ENCODE results near the gene C11orf97. TPM values are rescaled to one million over a fixed set of nuclear protein-coding genes. Genes with fewer than 3 reads are reported as not detected.

The C11orf97 gene
- total and polyA plus RNA-seq, 9 of the 15 experiments (the other 6 are each of a cell fraction or from before 2014, with no cell fraction given), result not detected

DNA sequence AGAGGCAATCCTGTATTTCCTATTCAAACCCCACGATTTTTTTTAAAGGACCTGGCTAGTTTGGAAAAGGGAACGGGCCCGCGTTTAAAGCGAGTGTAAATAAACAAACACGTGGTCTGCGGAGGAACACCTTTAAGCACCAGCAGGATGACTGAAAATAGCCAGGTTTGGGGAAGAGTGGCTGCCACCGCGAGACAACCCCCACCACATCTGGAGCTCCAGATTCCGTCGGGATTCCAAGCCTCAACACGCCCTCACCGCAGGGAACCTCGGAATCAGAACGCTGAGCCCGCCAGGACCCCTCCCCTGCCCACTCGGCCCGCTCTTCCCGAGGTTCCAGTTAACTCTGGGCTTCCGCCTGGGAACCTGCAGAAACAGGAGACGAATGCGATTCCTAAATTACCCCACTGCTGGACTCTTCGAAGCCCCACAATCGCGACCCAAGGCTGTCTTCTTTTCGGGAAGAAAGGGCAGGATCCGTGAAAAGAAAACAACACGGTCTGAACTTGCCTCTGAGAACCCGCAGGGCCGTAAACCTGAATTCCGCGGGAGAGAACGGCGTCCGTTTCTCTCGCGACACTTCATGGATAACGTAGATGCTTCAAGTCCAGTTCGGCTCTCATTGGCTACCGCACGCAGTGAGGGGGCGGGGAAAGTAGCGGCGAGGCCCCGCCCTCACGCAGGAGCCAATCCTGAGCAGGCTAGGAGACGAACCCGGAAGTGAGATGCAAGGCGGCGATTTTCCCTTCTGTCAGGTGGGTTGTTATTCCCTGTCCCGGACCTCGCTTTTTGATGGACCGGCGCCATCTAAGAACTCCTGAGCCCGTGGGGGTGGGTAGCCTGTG lies 18.8 kb upstream of the C11orf97 start, which contains the start of the genes ANKRD49 and MRE11:
ANKRD49 (plus strand) TSS at position 704 of the 845 bp plus-strand sequence. CDS start 2,710 bp downstream, outside the sequence.
MRE11 (minus strand) TSS at position 564 of the 845 bp plus-strand sequence. CDS start 1,043 bp downstream, outside the sequence.
- H3K9me3 ChIP-seq (replicated peaks; ENCODE audit: control insufficient read depth, insufficient read depth, low read depth, low read length), result no peaks in the 10 kb centered on the region
- H3K36me3 ChIP-seq (ENCODE audit: control insufficient read depth, insufficient read depth, low read length), result peaks cover 42% of the 10 kb centered on the region
- peak within 1 kb of the TSS; percentile 93 for H3K27ac ChIP-seq (ENCODE audit: extremely low read depth, low read depth, low read length)
- ATAC-seq (peak; percentile 99), FAIRE-seq (peak; percentile 98), DNase-seq (ENCODE audit: extremely low read depth in 1 of 4, low spot score in 3 of 4) (peak; percentile 94 to 98 (median 94))
- peak within 1 kb of the TSS; percentile 99 for H2AFZ ChIP-seq (ENCODE audit: low read depth, low read length)
- peaks cover 0 to 3% of the 10 kb centered on the region in 2 experiments; a peak in 2 of 5 replicates for H3K4me1 ChIP-seq (replicated peaks in 1 of 2; ENCODE audit: control insufficient read depth in 2 of 2, insufficient read depth in 2 of 2, low read length in 2 of 2)
- POLR2A ChIA-PET, result interaction anchor here (0.6 to 1.1 kb wide), 5 partner anchors 13 to 396 kb away, joined by 3 to 4 read pairs (median 3); partner anchors contain the start of gene C11orf97
- whole genome bisulfite sequencing (ENCODE audit: insufficient coverage, low coverage, missing lambda C conversion rate), result under 1% methylated on average over 54 of the region's 55 CpGs
- in situ Hi-C loops (cut with MboI) (loop anchor here (10.0 kb wide), 1 partner anchor 319 kb away; no protein-coding TSS in a partner anchor), intact Hi-C loops (cut with micrococcal nuclease) (loop anchor here (5.0 kb wide), 1 partner anchor 321 kb away; no protein-coding TSS in a partner anchor)
- H3K4me3 ChIP-seq, result peak within 1 kb of the TSS; percentile 78
- H3K79me2 ChIP-seq (ENCODE audit: control insufficient read depth, insufficient read depth, low read length), result peaks cover 48% of the 10 kb centered on the region
- H4K20me1 ChIP-seq (replicated peaks; ENCODE audit: control insufficient read depth, insufficient read depth, low read length), result no peaks in the 10 kb centered on the region
- peak within 1 kb of the TSS; percentile 74 for H3K4me2 ChIP-seq (ENCODE audit: insufficient read depth, low read length)
- H3K27me3 ChIP-seq (ENCODE audit: control insufficient read depth in 2 of 2, insufficient read depth in 2 of 2, low read length in 2 of 2), result no peaks in the 10 kb centered on the region
- CTCF ChIA-PET (ENCODE audit: low intra/inter-chr PET ratio), result no interaction called here
- TSS peak; percentile 69 for BruUV-seq (replicated peaks)
- no peaks in the 10 kb centered on the region for H3K9me1 ChIP-seq (ENCODE audit: control insufficient read depth, insufficient read depth, low read length)
- peak within 1 kb of the TSS; percentile 95 to 97 for H3K9ac ChIP-seq (ENCODE audit: insufficient read depth in 1 of 2, low read depth in 2 of 2, low read length in 2 of 2)
- TF ChIP-seq ELF2 (CRISPR knock-in tag; IDR thresholded peaks at IDR 0.05) (peak; percentile 98), MAFG (tag; conservative IDR thresholded peaks at IDR 0.05) (no peak), ELF1 (tag; IDR thresholded peaks at IDR 0.05) (peak; percentile 98), PCBP2 (IDR thresholded peaks at IDR 0.05; ENCODE audit: low read depth, low read length, poor library complexity, severe bottlenecking) (no peak), HDAC1 (IDR thresholded peaks at IDR 0.05) (peak in 1 of 2 experiments; percentile 90; a peak in 2 of 4 replicates), NFYB (IDR thresholded peaks at IDR 0.05; ENCODE audit: extremely low read depth, insufficient read length) (peak; percentile 84)
- TF ChIP-seq, protein P1, sequence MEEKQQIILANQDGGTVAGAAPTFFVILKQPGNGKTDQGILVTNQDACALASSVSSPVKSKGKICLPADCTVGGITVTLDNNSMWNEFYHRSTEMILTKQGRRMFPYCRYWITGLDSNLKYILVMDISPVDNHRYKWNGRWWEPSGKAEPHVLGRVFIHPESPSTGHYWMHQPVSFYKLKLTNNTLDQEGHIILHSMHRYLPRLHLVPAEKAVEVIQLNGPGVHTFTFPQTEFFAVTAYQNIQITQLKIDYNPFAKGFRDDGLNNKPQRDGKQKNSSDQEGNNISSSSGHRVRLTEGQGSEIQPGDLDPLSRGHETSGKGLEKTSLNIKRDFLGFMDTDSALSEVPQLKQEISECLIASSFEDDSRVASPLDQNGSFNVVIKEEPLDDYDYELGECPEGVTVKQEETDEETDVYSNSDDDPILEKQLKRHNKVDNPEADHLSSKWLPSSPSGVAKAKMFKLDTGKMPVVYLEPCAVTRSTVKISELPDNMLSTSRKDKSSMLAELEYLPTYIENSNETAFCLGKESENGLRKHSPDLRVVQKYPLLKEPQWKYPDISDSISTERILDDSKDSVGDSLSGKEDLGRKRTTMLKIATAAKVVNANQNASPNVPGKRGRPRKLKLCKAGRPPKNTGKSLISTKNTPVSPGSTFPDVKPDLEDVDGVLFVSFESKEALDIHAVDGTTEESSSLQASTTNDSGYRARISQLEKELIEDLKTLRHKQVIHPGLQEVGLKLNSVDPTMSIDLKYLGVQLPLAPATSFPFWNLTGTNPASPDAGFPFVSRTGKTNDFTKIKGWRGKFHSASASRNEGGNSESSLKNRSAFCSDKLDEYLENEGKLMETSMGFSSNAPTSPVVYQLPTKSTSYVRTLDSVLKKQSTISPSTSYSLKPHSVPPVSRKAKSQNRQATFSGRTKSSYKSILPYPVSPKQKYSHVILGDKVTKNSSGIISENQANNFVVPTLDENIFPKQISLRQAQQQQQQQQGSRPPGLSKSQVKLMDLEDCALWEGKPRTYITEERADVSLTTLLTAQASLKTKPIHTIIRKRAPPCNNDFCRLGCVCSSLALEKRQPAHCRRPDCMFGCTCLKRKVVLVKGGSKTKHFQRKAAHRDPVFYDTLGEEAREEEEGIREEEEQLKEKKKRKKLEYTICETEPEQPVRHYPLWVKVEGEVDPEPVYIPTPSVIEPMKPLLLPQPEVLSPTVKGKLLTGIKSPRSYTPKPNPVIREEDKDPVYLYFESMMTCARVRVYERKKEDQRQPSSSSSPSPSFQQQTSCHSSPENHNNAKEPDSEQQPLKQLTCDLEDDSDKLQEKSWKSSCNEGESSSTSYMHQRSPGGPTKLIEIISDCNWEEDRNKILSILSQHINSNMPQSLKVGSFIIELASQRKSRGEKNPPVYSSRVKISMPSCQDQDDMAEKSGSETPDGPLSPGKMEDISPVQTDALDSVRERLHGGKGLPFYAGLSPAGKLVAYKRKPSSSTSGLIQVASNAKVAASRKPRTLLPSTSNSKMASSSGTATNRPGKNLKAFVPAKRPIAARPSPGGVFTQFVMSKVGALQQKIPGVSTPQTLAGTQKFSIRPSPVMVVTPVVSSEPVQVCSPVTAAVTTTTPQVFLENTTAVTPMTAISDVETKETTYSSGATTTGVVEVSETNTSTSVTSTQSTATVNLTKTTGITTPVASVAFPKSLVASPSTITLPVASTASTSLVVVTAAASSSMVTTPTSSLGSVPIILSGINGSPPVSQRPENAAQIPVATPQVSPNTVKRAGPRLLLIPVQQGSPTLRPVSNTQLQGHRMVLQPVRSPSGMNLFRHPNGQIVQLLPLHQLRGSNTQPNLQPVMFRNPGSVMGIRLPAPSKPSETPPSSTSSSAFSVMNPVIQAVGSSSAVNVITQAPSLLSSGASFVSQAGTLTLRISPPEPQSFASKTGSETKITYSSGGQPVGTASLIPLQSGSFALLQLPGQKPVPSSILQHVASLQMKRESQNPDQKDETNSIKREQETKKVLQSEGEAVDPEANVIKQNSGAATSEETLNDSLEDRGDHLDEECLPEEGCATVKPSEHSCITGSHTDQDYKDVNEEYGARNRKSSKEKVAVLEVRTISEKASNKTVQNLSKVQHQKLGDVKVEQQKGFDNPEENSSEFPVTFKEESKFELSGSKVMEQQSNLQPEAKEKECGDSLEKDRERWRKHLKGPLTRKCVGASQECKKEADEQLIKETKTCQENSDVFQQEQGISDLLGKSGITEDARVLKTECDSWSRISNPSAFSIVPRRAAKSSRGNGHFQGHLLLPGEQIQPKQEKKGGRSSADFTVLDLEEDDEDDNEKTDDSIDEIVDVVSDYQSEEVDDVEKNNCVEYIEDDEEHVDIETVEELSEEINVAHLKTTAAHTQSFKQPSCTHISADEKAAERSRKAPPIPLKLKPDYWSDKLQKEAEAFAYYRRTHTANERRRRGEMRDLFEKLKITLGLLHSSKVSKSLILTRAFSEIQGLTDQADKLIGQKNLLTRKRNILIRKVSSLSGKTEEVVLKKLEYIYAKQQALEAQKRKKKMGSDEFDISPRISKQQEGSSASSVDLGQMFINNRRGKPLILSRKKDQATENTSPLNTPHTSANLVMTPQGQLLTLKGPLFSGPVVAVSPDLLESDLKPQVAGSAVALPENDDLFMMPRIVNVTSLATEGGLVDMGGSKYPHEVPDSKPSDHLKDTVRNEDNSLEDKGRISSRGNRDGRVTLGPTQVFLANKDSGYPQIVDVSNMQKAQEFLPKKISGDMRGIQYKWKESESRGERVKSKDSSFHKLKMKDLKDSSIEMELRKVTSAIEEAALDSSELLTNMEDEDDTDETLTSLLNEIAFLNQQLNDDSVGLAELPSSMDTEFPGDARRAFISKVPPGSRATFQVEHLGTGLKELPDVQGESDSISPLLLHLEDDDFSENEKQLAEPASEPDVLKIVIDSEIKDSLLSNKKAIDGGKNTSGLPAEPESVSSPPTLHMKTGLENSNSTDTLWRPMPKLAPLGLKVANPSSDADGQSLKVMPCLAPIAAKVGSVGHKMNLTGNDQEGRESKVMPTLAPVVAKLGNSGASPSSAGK (IDR thresholded peaks at IDR 0.05), result peak; percentile 60
